ENCODE measurements around the gene PIGZ.

The PIGZ gene

DNA sequence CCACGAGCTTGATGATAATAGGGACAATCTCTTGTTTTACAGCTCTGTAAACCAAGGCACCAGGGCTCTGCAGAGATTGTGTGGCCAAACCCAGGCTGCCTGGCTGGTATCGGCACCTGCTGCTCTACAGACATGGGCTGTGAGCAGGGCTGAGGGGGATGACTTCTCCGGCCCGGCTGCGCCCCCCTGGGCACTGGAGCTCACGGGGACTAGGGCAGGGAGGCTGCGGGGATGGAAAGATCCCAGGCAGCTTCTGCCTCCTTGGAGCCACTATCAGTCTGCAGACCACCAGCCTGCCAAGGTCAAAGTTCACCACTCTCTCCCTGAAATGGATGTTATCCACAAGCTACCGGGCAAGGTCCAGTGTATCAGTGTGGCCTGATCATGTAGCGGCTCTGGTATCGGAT is 22.0 kb upstream of the PIGZ start:
- in situ Hi-C loops (cut with MboI; ENCODE audit: low pct_unique_long_range_greater_than_20kb, low sequenced_read_pairs, unreplicated experiment), result no loop called here
- TF ChIP-seq, protein P1, sequence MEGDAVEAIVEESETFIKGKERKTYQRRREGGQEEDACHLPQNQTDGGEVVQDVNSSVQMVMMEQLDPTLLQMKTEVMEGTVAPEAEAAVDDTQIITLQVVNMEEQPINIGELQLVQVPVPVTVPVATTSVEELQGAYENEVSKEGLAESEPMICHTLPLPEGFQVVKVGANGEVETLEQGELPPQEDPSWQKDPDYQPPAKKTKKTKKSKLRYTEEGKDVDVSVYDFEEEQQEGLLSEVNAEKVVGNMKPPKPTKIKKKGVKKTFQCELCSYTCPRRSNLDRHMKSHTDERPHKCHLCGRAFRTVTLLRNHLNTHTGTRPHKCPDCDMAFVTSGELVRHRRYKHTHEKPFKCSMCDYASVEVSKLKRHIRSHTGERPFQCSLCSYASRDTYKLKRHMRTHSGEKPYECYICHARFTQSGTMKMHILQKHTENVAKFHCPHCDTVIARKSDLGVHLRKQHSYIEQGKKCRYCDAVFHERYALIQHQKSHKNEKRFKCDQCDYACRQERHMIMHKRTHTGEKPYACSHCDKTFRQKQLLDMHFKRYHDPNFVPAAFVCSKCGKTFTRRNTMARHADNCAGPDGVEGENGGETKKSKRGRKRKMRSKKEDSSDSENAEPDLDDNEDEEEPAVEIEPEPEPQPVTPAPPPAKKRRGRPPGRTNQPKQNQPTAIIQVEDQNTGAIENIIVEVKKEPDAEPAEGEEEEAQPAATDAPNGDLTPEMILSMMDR (IDR thresholded peaks at IDR 0.05; ENCODE audit: extremely low read depth, insufficient read depth, missing control alignments), result no peak
- no peak for DNase-seq (ENCODE audit: low spot score)

DNA sequence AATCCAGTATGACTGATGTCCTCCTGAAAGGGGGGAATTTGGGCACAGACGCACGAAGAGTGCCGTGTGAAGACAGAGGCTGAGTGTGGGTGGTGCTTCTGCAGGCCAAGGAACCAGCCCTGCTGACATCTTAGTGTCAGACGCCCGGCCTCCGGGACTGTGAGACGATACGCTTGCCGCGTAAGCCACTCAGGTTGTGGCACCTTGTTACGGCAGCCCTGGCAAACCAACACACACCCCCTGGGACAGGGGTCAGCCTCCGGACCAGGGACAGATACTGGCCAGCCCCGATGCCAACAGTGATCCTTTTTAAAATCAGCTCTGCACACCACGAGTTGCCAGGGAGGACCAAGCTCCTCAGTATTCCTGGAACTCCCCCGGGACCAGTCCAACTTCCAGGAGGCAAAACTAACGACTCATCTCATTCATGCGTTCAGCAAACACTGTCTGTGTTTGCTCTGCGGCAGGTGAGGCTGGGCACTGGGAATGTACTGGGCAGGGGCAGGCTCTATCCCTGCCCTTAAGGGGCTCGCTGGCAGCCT is 21.2 kb upstream of the PIGZ start:
- DNase-seq (ENCODE audit: low spot score), result no peak
- in situ Hi-C loops (cut with MboI; ENCODE audit: low pct_unique_long_range_greater_than_20kb, low sequenced_read_pairs, unreplicated experiment), result no loop called here

DNA sequence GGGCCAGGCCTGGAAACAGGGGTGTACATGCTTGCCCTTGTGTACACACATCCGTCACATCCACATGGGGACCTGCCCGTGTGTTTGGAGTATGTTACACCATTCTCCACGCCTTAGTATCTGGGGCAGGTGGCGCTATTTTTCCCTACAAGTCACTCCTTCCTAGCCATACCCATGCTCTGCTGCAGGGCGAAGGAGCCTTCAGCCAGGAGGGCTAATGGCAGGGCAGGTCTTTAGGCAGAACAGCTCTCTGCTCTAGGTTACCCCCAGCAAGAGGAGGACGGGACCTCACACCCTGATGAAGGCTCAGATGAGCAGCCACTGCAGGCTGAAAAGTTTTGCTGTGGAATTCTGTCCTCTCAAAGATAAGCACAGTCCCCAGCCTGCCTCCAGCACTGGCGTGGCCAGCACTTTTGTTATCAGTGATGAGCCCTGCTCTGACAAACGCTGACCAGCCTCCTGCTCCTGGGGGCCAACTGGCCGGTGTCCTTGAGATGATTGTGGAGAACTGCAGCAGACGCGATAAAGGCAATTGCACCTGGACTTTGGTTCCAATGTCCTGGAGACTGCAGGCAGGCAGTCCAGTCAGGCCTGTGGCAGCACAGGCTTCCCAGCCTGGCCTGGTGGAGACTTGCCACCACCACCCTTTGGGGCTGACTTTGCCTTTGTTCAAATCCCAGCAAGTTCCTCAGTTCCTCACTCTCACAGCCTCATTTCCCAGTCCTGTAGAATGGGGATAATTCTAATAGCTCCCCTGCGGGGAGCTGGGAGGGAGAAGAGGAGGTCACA is 19.8 kb upstream of the PIGZ start:
- TF ChIP-seq, protein P1 (IDR thresholded peaks at IDR 0.05; ENCODE audit: extremely low read depth, insufficient read depth, missing control alignments), result no peak
- no peak for DNase-seq (ENCODE audit: low spot score)
- in situ Hi-C loops (cut with MboI; ENCODE audit: low pct_unique_long_range_greater_than_20kb, low sequenced_read_pairs, unreplicated experiment), result no loop called here

More for the DNA sequence above, 21.2 kb upstream of the PIGZ start:
- TF ChIP-seq, protein P1 (IDR thresholded peaks at IDR 0.05; ENCODE audit: extremely low read depth, insufficient read depth, missing control alignments), result no peak

DNA sequence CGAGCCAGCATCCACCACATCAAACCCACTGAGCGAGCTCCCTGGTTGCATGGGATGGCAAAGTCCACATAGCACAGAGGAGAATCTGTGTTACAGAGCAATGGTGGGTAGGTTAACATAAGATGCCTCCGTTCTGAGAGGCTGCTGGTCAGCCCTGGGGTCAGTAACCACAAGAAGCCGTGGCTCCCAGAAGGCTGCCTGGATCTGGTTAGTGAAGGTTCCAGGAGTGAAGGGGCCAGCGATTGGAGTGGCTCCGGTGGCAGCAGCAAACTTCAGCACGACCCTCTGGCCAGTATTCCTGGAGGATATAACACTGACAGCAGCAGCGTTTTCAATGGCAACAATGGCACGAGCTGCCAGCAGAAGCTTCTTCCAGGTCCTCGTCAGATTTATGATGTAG is 18.4 kb upstream of the PIGZ start:
- TF ChIP-seq, protein P1 (IDR thresholded peaks at IDR 0.05; ENCODE audit: extremely low read depth, insufficient read depth, missing control alignments), result no peak
- DNase-seq (ENCODE audit: low spot score), result no peak
- in situ Hi-C loops (cut with MboI; ENCODE audit: low pct_unique_long_range_greater_than_20kb, low sequenced_read_pairs, unreplicated experiment), result no loop called here

DNA sequence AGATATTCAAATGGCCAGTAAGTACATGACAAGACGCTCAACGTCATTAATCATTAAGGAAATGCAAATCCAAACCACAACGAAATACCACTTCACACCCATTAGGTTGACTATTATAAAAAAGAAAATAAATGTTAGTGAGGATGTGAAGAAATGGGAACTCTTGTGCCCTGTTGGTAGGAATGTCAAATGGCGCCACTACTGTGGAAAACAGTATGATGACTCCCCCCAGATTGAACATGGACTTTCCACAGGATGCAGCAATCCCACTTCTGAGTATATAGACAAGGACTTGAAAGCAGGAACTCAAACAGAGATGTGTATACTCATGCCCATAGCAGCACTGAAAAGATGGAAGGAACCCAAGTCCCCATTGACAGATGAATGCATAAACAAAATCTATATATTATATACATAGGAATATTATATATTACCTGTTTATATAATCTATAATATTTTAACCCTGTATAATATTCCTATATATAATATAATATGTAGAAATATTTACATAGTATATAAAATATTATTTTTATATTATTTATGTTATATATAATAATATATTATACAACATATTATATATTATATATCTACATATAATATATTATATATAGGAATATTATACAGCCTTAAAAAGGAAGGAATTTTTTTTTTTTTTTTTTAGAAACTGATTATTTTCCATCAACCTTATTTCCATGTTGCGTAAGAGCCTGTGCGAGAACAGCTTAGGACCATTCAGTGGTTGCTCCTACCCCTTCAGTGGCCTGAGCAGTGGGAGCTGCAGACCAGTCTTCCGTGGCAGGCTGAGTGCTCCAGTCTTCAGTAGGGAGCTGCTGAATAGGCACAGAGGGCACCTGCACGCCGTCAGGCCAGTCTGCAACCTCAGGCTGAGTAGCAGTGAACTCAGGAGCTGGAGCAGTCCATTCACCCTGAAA is 17.6 kb upstream of the PIGZ start:
- TF ChIP-seq, protein P1 (IDR thresholded peaks at IDR 0.05; ENCODE audit: extremely low read depth, insufficient read depth, missing control alignments), result no peak
- in situ Hi-C loops (cut with MboI; ENCODE audit: low pct_unique_long_range_greater_than_20kb, low sequenced_read_pairs, unreplicated experiment), result no loop called here
- no peak for DNase-seq (ENCODE audit: low spot score)

DNA sequence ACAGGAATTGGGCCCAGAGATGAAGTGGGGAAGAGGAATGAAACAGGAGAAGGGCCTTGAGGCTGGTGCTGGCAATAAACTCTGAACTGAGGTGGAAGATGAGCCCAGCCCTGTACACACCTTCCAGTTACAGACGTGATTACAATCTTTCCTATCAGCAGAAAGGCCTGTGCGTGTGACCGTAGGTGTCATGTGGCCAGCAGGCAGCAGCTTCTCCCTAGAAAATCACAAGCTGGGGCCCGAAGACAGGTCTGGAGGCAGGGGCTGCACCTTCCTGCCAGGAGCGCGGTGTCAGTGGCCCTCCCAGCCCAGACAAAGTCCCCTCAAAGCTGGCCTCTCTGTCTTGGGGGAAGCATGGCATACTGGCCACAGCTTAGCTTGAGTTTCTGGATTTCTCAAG is 16.7 kb upstream of the PIGZ start:
- no peak for DNase-seq (ENCODE audit: low spot score)
- TF ChIP-seq, protein P1 (IDR thresholded peaks at IDR 0.05; ENCODE audit: extremely low read depth, insufficient read depth, missing control alignments), result no peak
- in situ Hi-C loops (cut with MboI; ENCODE audit: low pct_unique_long_range_greater_than_20kb, low sequenced_read_pairs, unreplicated experiment), result no loop called here
